T-helper 2 cell treated with Interferon-gamma antibody and Interleukin-4, amounts not matched to agents 5 μg/mL and 100 μg/mL, for 36 hours (primary cell): ENCODE results near the gene CEMIP2.

Experiments
- DNase-seq: peaks from one replicate; pipeline ENCODE4 v3.0.0; 2021; ENCODE audit warnings: low spot score
- H3K27ac Mint-ChIP-seq: one replicate; pipeline ENCODE4 v1.8.0; 2021; ENCODE audit warnings: mild to moderate bottlenecking, mixed read lengths
- H3K27me3 Mint-ChIP-seq: one replicate; pipeline ENCODE4 v1.8.0; 2021; ENCODE audit warnings: low read depth, mixed read lengths
- H3K36me3 Mint-ChIP-seq: one replicate; pipeline ENCODE4 v1.8.0; 2021; ENCODE audit warnings: low read depth, mixed read lengths
- H3K4me1 Mint-ChIP-seq: one replicate; pipeline ENCODE4 v1.8.0; 2021; ENCODE audit warnings: low read depth, mixed read lengths
- H3K4me3 Mint-ChIP-seq: one replicate; pipeline ENCODE4 v1.8.0; 2022; ENCODE audit warnings: mild to moderate bottlenecking, moderate library complexity, mixed read lengths
- H3K9me3 Mint-ChIP-seq: one replicate; pipeline ENCODE4 v1.8.0; 2021; ENCODE audit warnings: mixed read lengths

CEMIP2 gene

DNA sequence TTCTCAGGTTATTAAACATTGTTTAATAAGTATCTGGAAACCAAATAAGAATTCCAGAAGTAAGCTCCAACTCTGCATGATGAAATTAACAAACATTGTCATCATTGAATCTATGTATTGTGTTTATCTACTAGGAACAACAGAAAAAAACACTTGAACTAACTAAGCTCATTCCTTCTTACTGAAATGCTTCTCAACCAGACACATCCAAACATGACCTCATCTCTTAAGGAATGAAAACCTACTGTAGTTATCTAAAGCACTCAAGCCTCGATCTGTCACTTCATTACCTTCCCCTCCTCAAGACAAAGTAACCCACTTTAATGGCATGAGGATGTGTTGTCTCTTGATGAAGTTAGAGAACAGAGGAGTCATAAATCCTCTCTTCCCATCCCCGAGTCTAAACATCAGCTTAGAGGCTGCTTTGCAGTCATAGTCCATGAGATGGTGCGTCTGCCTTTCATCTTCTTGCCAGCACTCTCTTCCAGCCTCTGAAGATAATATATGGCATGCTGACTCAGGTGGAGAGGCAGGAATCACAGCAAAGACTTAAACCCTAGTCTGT is 86.5 kb downstream of the CEMIP2 start:
- Mint-ChIP-seq H3K9me3 (no peaks in the 10 kb centered on the region), H3K27ac (no peak overlapping the region), H3K27me3 (no peaks in the 10 kb centered on the region), H3K36me3 (peaks cover 33% of the 10 kb centered on the region), H3K4me3 (no peak overlapping the region), H3K4me1 (peaks cover 37% of the 10 kb centered on the region)
- DNase-seq, result no peak

DNA sequence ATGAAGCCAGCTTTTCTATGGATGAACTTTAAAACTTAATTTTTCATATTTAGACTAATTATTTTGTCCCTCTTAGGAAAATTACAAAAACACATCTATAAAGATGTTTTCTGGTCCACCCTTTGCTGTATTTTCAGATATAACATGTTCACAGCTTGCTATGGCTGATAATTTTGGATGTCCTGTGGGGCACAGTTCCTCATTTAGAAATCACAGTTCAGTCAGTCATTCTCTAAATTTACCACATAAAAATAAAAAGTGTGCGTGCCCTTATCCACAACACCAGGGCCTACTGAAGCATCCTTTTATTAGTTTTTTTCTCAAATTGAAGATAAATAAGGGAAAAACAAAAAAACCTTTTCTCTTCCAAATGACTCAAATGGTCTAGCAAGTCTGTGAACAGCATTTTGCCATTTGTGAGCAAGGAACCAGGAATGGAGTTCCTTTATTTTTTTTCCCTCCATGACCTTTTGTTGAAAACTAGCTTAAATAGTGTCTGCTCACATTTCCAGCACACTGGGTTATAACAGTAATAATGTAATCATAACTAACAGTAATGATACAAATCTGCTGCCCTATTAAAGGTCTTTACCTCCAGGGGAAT is 87.1 kb downstream of the CEMIP2 start:
- peaks cover 41% of the 10 kb centered on the region for H3K4me1 Mint-ChIP-seq
- H3K27ac Mint-ChIP-seq, result no peak overlapping the region

DNA sequence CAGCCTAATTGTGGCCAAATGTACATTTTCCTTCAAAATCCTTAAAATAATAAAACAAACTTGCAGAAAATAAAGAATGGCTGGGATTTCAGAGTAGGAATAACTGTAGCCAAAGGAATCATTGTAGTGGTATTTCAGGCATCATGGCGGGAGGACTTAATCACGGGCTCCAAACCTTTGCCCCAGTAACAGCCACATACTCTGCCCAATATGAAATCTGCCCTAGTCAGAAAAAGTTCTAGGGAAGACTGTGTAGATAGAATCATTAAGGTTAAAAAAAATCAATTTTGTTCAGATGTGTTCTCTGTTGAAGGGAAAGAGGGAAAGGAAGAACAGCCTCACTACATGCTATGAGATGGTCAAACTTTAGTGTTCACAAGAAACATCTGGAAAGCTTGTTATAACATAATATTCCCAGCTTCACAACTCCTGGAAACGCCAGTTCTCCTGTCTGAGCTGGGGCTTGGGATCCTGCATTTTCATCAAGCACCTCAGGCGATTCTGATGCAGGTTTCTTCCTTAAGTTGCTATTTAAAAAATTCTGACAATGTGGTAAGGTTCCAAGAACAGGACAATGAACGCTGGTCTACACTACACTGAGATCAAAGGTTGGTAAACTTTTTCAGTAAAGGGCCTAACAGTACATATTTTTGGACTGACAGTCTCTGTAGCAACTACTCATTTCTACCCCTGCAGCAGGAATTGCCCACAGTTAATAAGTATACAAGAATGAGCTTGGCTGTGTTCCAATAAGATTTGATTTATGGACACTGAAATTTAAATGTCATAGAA is 87.9 kb downstream of the CEMIP2 start:
- Mint-ChIP-seq H3K9me3 (no peaks in the 10 kb centered on the region), H3K27ac (no peak overlapping the region), H3K36me3 (peaks cover 22% of the 10 kb centered on the region), H3K4me3 (no peak overlapping the region), H3K4me1 (peaks cover 33% of the 10 kb centered on the region), H3K27me3 (no peaks in the 10 kb centered on the region)
- DNase-seq, result no peak

More for the DNA sequence above, 87.1 kb downstream of the CEMIP2 start:
- Mint-ChIP-seq H3K4me3 (no peak overlapping the region), H3K27me3 (no peaks in the 10 kb centered on the region), H3K36me3 (peaks cover 30% of the 10 kb centered on the region), H3K9me3 (no peaks in the 10 kb centered on the region)
- DNase-seq, result no peak

DNA sequence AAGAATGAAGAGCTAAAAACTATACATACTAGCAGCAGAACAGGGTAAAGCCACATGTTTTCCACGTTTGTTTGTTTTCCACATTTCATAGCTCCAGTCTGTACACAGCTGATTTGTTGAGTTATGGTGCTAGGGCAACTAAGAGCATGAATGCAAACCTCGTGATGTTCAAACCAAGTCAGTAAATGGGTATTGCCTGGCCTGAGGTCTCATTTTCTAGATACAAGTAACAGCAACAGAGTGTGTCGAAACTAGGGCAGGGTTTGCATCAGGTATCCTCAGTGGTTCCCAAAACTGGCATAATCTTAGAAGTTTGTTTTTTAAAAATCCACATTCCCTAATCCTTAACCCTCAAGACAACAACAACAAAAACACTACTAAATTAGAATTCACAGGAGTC is 89.3 kb downstream of the CEMIP2 start:
- peaks cover 20% of the 10 kb centered on the region for H3K4me1 Mint-ChIP-seq
- H3K9me3 Mint-ChIP-seq, result no peaks in the 10 kb centered on the region
- no peak for DNase-seq
- no peak overlapping the region for H3K4me3 Mint-ChIP-seq
- H3K27me3 Mint-ChIP-seq, result no peaks in the 10 kb centered on the region
- H3K27ac Mint-ChIP-seq, result no peak overlapping the region
- peaks cover 14% of the 10 kb centered on the region for H3K36me3 Mint-ChIP-seq

DNA sequence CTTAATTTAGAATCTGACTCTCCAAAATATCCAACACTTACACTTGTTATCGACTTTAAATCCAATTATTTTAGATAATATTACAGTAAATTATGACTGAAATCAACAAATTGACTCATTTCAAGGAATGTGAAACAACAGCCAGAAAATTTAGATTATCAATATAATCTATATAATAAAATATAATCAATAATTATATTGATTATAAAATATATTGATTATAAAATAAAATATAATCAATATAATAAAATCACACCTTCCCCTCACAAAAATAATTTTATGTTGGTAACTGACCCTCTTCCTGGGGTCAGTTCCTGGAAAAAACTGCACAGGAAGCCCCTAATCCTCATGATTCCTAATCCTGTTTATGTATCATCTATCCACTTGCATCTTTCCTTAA is 91.1 kb downstream of the CEMIP2 start:
- Mint-ChIP-seq H3K27ac (no peak overlapping the region), H3K9me3 (no peaks in the 10 kb centered on the region), H3K36me3 (peaks cover 8% of the 10 kb centered on the region), H3K4me1 (peaks cover 13% of the 10 kb centered on the region), H3K27me3 (no peaks in the 10 kb centered on the region), H3K4me3 (no peak overlapping the region)
- no peak for DNase-seq

DNA sequence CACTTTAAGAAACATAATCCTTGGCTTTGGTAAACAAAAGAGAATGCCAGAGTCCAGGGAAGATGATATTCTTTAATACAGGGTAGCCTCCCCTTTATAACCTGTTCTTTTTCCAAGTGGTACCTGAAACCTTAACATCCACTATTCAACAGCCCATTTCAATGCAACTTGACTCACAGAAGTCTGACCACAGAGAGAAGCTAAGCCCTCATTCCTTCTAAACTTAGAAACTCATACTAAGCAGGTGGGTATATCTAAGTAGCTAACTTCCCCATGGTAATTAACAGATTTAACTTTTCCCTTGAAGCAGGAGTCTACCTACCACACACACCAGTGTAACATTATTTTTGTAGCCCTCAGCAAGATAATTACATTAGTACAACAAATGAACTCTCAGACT is 91.9 kb downstream of the CEMIP2 start:
- H3K27ac Mint-ChIP-seq, result no peak overlapping the region
- DNase-seq, result no peak
- H3K4me3 Mint-ChIP-seq, result no peak overlapping the region
- H3K9me3 Mint-ChIP-seq, result no peaks in the 10 kb centered on the region
- H3K27me3 Mint-ChIP-seq, result peaks cover 3% of the 10 kb centered on the region
- peaks cover 3% of the 10 kb centered on the region for H3K36me3 Mint-ChIP-seq
- H3K4me1 Mint-ChIP-seq, result peaks cover 13% of the 10 kb centered on the region

DNA sequence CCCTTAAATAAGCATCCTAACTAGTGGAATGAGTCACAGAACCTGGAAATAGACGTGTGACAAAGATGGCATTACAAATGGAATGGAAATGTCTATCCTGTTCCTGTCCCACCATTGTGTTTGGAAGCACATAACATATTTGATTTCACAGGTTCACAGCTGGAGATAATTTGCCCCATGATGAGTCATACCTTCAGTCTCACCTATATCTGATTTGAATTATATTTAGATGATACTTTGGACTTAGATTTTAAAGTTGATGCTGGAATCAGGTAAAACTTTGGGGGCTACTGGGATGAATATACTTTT is 92.5 kb downstream of the CEMIP2 start:
- peaks cover 13% of the 10 kb centered on the region for H3K4me1 Mint-ChIP-seq
- H3K27ac Mint-ChIP-seq, result no peak overlapping the region
- no peak for DNase-seq
- H3K36me3 Mint-ChIP-seq, result peaks cover 3% of the 10 kb centered on the region
- no peaks in the 10 kb centered on the region for H3K9me3 Mint-ChIP-seq
- no peak overlapping the region for H3K4me3 Mint-ChIP-seq
- H3K27me3 Mint-ChIP-seq, result peaks cover 5% of the 10 kb centered on the region

DNA sequence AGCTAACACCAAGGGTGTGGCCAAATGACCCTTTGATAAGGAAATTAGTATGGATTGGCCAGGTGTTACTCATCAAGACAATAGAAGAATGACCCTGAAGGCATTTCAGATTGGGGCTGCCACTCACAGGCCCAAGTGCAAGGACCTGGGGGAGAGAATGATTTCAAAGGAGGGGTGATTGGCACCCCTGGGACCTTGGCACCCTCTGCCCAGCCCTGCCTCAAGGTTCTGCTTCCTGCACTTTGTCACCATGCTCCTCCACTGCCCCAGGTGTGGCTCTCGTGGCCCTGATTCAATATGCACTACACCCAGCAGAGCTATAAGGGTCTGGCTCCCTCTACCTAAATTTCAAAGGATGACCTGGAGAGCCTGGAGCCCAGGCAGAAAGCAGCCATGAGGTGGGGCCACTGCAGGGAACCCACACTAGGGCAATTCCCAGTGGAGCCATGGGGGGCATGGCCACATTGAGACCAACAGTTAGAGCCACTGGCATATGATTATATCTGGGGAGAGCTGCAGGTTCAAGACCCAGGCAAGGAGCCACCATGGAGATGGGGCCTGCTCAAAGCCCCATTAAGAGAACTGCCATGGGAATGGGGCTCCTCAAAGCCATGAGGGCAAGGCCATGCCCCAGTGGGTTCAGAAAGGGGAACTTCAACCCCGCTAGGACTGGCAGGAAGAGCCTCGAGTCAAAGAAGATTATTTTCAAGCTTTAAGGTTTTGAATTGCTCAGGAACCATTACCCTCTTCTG is 93.0 kb downstream of the CEMIP2 start:
- Mint-ChIP-seq H3K4me3 (no peak overlapping the region), H3K36me3 (peaks cover 3% of the 10 kb centered on the region), H3K27me3 (peaks cover 5% of the 10 kb centered on the region), H3K27ac (no peak overlapping the region), H3K9me3 (no peaks in the 10 kb centered on the region), H3K4me1 (peaks cover 13% of the 10 kb centered on the region)
- no peak for DNase-seq

DNA sequence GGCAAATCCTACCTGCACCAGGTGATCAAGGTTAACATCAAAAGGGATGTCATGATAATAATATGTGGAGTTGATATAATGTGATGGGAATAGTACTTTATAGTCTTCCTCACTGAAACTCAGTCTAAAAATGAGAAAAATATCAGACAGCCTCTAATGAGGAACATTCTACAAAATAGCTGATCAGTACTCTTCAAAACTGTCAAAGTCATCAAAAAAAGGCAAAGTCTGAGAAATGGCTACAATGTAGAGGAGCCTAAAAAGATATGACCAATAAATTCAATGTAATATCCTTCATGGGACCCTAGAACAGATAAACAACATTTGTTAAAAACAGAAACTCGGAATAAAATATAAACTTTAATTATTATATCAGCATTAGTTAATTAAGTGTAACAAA is 95.7 kb downstream of the CEMIP2 start:
- no peak for DNase-seq
- no peak overlapping the region for H3K27ac Mint-ChIP-seq
- H3K4me1 Mint-ChIP-seq, result peaks cover 5% of the 10 kb centered on the region
- H3K4me3 Mint-ChIP-seq, result no peak overlapping the region
- peaks cover 20% of the 10 kb centered on the region for H3K27me3 Mint-ChIP-seq
- H3K36me3 Mint-ChIP-seq, result no peaks in the 10 kb centered on the region
- H3K9me3 Mint-ChIP-seq, result no peaks in the 10 kb centered on the region

DNA sequence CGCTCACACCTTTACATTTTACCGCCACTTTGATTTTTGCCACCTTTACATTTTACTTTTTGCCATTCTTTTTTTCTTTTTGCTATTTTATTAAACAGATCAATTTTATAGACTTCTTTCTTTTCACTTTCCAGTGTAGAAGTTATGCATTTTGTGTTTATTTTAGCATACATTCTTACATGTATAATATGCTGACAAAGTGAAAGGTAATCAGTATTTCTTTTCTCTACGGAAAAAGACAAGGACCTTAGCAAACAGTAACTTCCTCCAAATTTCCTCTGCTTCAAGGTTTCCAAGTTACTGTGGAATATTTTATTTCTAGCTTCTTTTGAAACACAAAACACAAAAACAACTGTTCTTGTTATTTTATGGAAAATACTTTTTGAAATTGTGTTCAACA is 97.0 kb downstream of the CEMIP2 start:
- no peaks in the 10 kb centered on the region for H3K9me3 Mint-ChIP-seq
- H3K27me3 Mint-ChIP-seq, result peaks cover 20% of the 10 kb centered on the region
- H3K4me3 Mint-ChIP-seq, result no peak overlapping the region
- no peaks in the 10 kb centered on the region for H3K36me3 Mint-ChIP-seq
- no peaks in the 10 kb centered on the region for H3K4me1 Mint-ChIP-seq
- no peak for DNase-seq
- no peak overlapping the region for H3K27ac Mint-ChIP-seq

DNA sequence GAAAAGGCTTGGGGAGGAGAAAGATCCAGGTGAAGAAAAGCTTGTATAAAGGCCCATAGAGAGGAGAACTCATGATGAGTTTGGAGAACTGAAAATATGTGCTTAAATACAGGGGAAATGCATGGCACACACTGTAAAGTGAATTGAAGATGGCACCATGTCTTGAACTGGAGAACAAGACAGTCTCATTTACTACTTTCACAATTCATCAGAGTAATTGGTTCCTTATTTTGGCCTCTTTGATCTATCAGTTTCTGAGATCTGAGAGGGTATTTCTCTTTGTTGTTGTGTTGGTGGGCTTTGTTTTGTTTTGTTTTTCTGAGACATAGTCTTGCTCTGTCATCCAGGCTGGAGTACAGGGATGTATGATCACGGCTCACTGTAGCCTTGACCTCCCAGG is 98.2 kb downstream of the CEMIP2 start:
- peaks cover 20% of the 10 kb centered on the region for H3K27me3 Mint-ChIP-seq
- no peaks in the 10 kb centered on the region for H3K36me3 Mint-ChIP-seq
- no peak overlapping the region for H3K27ac Mint-ChIP-seq
- H3K9me3 Mint-ChIP-seq, result no peaks in the 10 kb centered on the region
- DNase-seq, result no peak
- no peaks in the 10 kb centered on the region for H3K4me1 Mint-ChIP-seq
- H3K4me3 Mint-ChIP-seq, result no peak overlapping the region

DNA sequence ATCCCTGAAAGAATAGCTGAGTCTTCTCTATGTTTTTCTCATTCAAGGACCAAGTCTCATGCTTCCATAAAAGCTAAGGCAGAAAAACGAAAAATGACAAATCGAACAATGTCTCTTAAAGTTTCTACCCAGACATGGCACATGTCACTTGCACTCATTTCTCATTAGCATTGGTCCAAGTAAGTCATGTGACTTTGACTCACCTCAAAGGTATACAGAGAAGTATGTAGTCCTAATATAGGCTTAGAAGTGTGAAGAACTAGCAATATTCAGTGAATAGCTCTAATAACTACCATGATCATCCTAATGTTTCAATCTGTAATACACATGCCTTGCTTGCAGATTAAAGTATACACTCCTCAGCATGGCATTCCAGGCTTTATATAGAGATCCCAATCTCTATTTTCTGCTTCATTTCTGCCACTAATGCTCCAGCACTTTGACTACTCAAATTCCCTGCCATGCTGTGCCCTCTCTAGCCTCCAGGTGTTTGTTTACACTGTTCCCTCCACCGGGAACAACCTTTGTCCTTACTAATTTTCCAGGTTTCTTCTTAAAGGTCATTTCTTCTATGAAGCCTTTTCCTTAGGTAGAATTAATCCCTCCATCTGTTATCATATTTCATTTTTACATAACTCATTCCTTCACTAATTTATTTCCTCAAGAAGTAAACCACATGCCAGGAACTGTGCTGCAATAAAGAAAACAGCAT is 98.9 kb downstream of the CEMIP2 start:
- DNase-seq, result no peak
- no peak overlapping the region for H3K4me3 Mint-ChIP-seq
- H3K9me3 Mint-ChIP-seq, result no peaks in the 10 kb centered on the region
- peaks cover 22% of the 10 kb centered on the region for H3K27me3 Mint-ChIP-seq
- H3K4me1 Mint-ChIP-seq, result peaks cover under 1% of the 10 kb centered on the region
- H3K27ac Mint-ChIP-seq, result no peak overlapping the region
- no peaks in the 10 kb centered on the region for H3K36me3 Mint-ChIP-seq

DNA sequence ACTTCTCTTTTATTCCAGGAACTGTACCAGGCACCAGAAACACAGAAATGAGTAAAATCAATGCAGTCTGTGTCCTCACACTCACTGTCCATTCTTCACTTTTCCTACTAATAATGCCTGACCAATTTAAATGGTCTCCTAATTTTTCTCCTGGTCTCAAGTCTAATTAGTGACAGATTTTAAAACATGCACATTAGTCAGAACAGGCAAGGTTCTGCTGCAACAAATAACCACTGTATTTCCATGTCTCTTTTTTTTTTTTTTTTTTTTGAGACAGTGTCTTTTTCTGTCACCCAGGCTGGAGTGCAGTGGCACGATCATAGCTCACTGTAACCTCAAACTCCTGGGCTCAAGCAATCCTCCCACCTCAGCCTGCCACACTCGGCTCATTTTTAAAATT is 99.6 kb downstream of the CEMIP2 start:
- Mint-ChIP-seq H3K27ac (no peak overlapping the region), H3K4me3 (no peak overlapping the region), H3K36me3 (no peaks in the 10 kb centered on the region), H3K4me1 (peaks cover 3% of the 10 kb centered on the region), H3K27me3 (peaks cover 26% of the 10 kb centered on the region), H3K9me3 (no peaks in the 10 kb centered on the region)
- DNase-seq, result no peak

DNA sequence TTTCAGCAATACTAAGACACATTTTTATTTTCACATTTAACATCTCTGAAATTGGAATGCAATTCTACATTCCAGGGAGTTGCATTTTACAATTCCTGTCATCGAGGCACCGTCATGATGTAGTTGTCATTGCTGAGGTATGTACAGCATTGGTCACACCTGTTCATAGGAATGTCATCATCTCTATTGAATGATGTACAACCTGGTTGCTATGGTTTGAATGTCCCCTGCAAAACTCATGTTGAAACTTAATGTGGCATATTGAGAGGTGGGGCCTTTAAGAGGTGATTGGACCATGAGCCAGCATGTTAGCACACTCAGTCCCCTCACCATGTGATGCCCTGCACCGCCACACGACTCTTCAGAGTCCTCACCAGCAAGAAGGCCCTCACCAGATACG is 103.1 kb downstream of the CEMIP2 start:
- no peaks in the 10 kb centered on the region for H3K9me3 Mint-ChIP-seq

More for the DNA sequence above, 103.1 kb downstream of the CEMIP2 start:
- Mint-ChIP-seq H3K27me3 (peaks cover 23% of the 10 kb centered on the region), H3K4me3 (no peak overlapping the region), H3K36me3 (no peaks in the 10 kb centered on the region), H3K4me1 (peaks cover 3% of the 10 kb centered on the region), H3K27ac (no peak overlapping the region)
- no peak for DNase-seq
